HG02870 (cell line): ENCODE data around the gene FBXL5.

ENCODE experiments used
- ATAC-seq: cut with Tn5 transposase; IDR thresholded peaks from one replicate; pipeline ENCODE4 v1.9.1; 2021; ENCODE audit warnings: mild to moderate bottlenecking, moderate library complexity; ENCODE audit not compliant: unreplicated experiment

Gene FBXL5

DNA sequence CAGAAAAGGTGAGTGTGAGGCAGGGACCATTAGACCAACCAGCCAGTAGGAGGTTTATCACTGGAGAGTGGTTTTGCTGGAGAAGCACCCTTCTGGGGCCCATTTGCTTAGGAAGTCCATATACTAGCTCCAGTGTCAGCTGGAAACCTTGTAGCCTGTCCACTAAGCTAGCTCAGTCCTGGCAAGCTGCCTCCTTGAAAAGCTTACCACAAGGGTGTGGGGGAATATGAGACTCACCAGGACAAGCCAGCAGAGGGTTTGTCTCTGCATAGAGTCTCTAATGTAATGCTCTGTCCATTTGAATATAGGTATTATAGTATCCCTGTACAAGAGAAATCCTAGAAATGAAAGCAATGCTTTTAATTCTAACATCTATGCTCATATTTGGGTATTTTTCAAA is 86.3 kb downstream of the FBXL5 start:
- ATAC-seq: no peak

DNA sequence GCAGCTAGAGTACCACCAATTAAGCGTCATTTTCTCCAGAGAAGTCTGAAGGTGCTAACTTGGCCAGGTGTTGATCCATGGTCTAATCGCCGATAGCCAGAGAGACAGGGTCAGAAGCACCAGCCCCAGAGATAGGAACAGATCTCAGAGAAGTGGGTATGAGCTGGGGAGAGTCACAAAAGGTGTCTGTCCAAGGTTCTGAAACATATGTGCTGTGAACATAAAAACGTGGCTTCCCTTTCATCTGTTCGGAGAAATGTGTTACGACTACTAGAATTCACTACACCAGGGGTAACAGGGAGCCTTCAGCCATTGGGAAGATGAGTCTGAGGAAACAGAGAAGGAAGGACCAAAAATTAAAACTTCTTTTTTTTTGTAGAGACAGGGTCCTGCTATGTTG is 91.3 kb downstream of the FBXL5 start:
- ATAC-seq: no peak

DNA sequence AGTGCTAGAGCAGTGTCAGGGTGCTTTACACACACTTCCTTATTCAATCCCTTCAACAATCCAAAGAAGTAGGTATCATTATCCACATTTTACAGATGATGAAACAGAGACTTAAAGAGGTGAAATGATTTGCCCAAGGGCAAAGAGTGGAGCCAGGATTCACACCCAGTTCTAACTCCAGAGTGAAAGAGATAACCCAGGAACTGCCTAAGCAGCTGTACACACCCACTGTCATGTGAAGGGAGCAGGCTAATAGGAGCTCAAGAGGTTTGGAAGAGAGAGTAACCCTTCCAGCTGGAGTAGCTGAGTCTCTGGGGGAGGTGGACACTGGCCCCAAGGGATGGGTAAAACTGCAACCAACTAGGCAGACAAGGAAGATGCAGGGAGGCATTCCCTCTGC is 92.5 kb downstream of the FBXL5 start:
- no peak for ATAC-seq

GRCh38 chr4:15562114-15562513 is 93.0 kb downstream of the FBXL5 start:
- no peak for ATAC-seq

GRCh38 chr4:15558561-15558960 is 96.6 kb downstream of the FBXL5 start:
- ATAC-seq: no peak

DNA sequence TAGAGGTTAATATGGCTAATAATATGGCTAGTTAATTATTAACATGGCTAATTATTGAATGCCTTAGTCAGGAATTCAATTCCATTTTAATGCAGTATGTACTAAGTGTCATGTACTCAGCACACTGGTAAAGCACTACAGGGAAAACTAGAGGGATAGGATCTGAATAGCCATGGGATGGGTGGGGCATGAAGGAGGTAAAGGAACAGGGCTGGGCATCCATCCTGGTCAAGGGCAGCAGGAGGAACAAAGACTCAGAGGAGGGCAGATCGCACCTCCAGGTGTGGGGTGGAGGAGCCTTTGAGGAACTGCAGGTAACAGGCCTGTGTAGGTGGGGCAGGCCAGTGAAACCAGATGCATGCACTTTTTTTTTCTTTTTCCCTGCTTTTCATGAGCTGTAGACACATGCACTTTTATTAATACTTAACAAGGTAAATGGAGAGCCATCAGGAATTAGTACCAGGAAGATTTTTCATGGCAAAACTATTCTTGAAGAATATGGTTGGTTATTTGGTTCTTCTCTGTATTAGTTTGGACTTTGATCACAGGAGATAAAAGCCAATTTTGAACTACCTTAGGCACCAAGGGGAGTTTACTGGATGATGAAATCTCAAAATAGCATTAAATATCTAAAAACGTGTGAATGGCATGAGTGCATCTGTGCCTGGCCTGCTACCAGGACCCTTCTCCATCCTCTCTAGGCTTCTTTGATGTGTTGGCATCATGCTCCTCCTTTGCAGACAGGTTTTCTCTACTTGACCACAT is 97.2 kb downstream of the FBXL5 start:
- no peak for ATAC-seq

GRCh38 chr4:15556511-15557092 is 98.6 kb downstream of the FBXL5 start:
- no peak for ATAC-seq
